HepG2 (cell line): ENCODE results near the gene USP34. TPM values are rescaled to one million over a fixed set of nuclear protein-coding genes. Genes with fewer than 3 reads are reported as not detected.

Experiments
- ATAC-seq: fragments of 200-7000 bp; cut with Tn5 transposase; 3 replicates; pipeline ENCODE4 v1.9.1; 2020; ENCODE audit warnings: mild to moderate bottlenecking, moderate library complexity
- BruUV-seq: library from RNA; stranded (reverse); fragments of 400-500 nt; replicated peaks from 2 replicates; lab custom pipeline; 2021; lab: Mats Ljungman, UMichigan
- CTCF ChIA-PET: fragments of 300-600 bp; formaldehyde crosslinking; extraction: SDS; loops from one replicate; lab custom pipeline; 2021; ENCODE audit warnings: low total read pairs, inconsistent platforms, low intra/inter-chr PET ratio; lab: Yijun Ruan, JAX
- POLR2A ChIA-PET: fragments of 350-600 bp; sonication (Branson Sonifier 250); formaldehyde crosslinking; loops from one replicate; lab custom pipeline; 2020; ENCODE audit warnings: antibody characterized with exemption, inconsistent platforms; lab: Yijun Ruan, JAX
- DNase-seq: peaks from one replicate; pipeline ENCODE4 v3.0.0-alpha.2; 2015; ENCODE audit warnings: low spot score
- FAIRE-seq: peaks from 3 replicates; lab custom pipeline; 2011; peaks lifted over from hg19 to GRCh38; lab: Jason Lieb, UNC
- H2AFZ ChIP-seq: one replicate; pipeline ENCODE4 v1.6.1; 2011; ENCODE audit warnings: low read length, inconsistent platforms
- H3K27ac ChIP-seq: fragments of 300-600 bp; 3 replicates; pipeline ENCODE4 v1.8.0; 2011; ENCODE audit warnings: mixed run types, mild to moderate bottlenecking, mixed read lengths, low read length, inconsistent platforms; ENCODE audit not compliant: insufficient read depth; ENCODE audit errors: extremely low read length
- H3K27me3 ChIP-seq, 2 experiments: fragments of 200-600 bp in 1 of 2; 2 replicates in 1 of 2; 3 replicates in 1 of 2; pipeline versions ENCODE4 v1.6.0 to v1.8.0; 2011; ENCODE audit warnings: low read length in 2 of 2, mild to moderate bottlenecking in 2 of 2, moderate library complexity in 2 of 2, inconsistent platforms in 1 of 2; ENCODE audit not compliant: insufficient read depth in 2 of 2, control insufficient read depth in 1 of 2
- H3K36me3 ChIP-seq, 2 experiments: fragments of 200-600 bp in 1 of 2; replicated peaks in 1 of 2; 2 replicates in 1 of 2; 3 replicates in 1 of 2; pipeline versions ENCODE4 v1.5.1 to v1.8.0; 2011; ENCODE audit warnings: low read length in 2 of 2, inconsistent platforms in 1 of 2; ENCODE audit not compliant: insufficient read depth in 2 of 2, control insufficient read depth in 1 of 2
- H3K4me1 ChIP-seq: 2 replicates; pipeline ENCODE4 v1.5.1; 2012; ENCODE audit warnings: low read length, inconsistent platforms; ENCODE audit not compliant: insufficient read depth
- H3K4me2 ChIP-seq: 2 replicates; pipeline ENCODE4 v1.6.0; 2011; ENCODE audit warnings: low read depth, low read length, inconsistent platforms
- H3K4me3 ChIP-seq, 3 experiments: fragments of 200-600 bp in 1 of 3; sonication (generic), shearing (Covaris generic) in 1 of 3; replicated peaks in 1 of 3; 2 replicates each; pipeline ENCODE4 v1.5.1; 2011 to 2016; ENCODE audit warnings: low read length in 3 of 3, inconsistent platforms in 2 of 3, low read depth in 2 of 3, mild to moderate bottlenecking in 2 of 3, control low read depth in 1 of 3, mixed read lengths in 1 of 3; ENCODE audit not compliant: insufficient read depth in 1 of 3
- H3K79me2 ChIP-seq: one replicate; pipeline ENCODE4 v1.6.1; 2011; ENCODE audit warnings: low read length, inconsistent platforms; ENCODE audit not compliant: insufficient read depth
- H3K9ac ChIP-seq: 2 replicates; pipeline ENCODE4 v1.6.0; 2011; ENCODE audit warnings: mild to moderate bottlenecking, low read depth, low read length, inconsistent platforms; ENCODE audit not compliant: insufficient read depth
- H3K9me3 ChIP-seq: 2 replicates; pipeline ENCODE4 v1.5.1; 2012; ENCODE audit warnings: mild to moderate bottlenecking, low read length
- H4K20me1 ChIP-seq: 2 replicates; pipeline ENCODE4 v1.6.0; 2011; ENCODE audit warnings: inconsistent platforms, mild to moderate bottlenecking, low read length, moderate library complexity; ENCODE audit not compliant: insufficient read depth
- FOXA3 ChIP-seq: IDR thresholded peaks from 2 replicates; pipeline ENCODE4 v1.6.1; 2016; ENCODE audit warnings: missing genetic modification reagents, missing compliant biosample characterization
- GATAD2A ChIP-seq: IDR thresholded peaks from 2 replicates; pipeline ENCODE4 v1.6.1; 2016
- NFYC ChIP-seq: IDR thresholded peaks from 2 replicates; pipeline ENCODE4 v1.6.1; 2016; ENCODE audit warnings: missing genetic modification reagents, missing compliant biosample characterization
- SSRP1 ChIP-seq: IDR thresholded peaks from 2 replicates; pipeline ENCODE4 v1.6.1; 2016; ENCODE audit warnings: control low read depth
- ZBTB8A ChIP-seq: sonication (generic); formaldehyde crosslinking; IDR thresholded peaks from 2 replicates; pipeline ENCODE4 v1.4.0; 2020; ENCODE audit warnings: mild to moderate bottlenecking, low read depth, missing genetic modification reagents, borderline replicate concordance
- ZC3H13 ChIP-seq: sonication (generic); formaldehyde crosslinking; IDR thresholded peaks from 2 replicates; pipeline ENCODE4 v1.8.1; 2023; ENCODE audit warnings: mild to moderate bottlenecking, missing genetic modification reagents, moderate library complexity
- ZNF816 ChIP-seq: sonication (generic); formaldehyde crosslinking; IDR thresholded peaks from 2 replicates; pipeline ENCODE4 v1.8.0; 2022; ENCODE audit warnings: missing genetic modification reagents, mild to moderate bottlenecking, borderline replicate concordance
- WGBS: methylation state at CpG from one replicate; pipeline ENCODE4 v1.1.6; 2017; ENCODE audit warnings: low lambda C conversion rate; 5-methylcytosine and 5-hydroxymethylcytosine counted together
- in situ Hi-C: cut with HindIII; loops from 2 replicates; pipeline ENCODE4 v1.10.0; 2017; ENCODE audit warnings: low pct_unique_long_range_greater_than_20kb; ENCODE audit not compliant: extremely low pct_ligation_motif_present
- intact Hi-C: fragments of 100-400 bp; cut with micrococcal nuclease; formaldehyde crosslinking; loops from one replicate; pipeline ENCODE4 v1.10.0; 2022; ENCODE audit not compliant: unreplicated experiment
- polyA plus RNA-seq, 8 experiments: library from polyadenylated mRNA; depleted of rRNA in 3 of 8; stranded (reverse) in 7 of 8; unstranded in 1 of 8; fragments of >200 nt; fragmentation: Illumina TruSeq in 4 of 8; extraction: Trizol in 4 of 8; gene quantifications; 2 replicates each; pipeline versions ENCODE4 v1.2.1 to v1.2.3, GENCODE V29; 2011 to 2016; ENCODE audit warnings: low read depth in 4 of 8, missing spikeins in 1 of 8, mixed read lengths in 1 of 8; ENCODE audit not compliant: insufficient read depth in 1 of 8
- total RNA-seq, 5 experiments: library from RNA; depleted of rRNA; stranded (reverse); fragments of >200 nt; fragmentation: Illumina TruSeq; extraction: Trizol; gene quantifications; 2 replicates each; pipeline ENCODE4 v1.2.3, GENCODE V29; 2016; ENCODE audit warnings: low read depth in 1 of 5
- TF ChIP-seq, protein P1 (sequence below), 2 experiments: fragments of 450-650 bp in 1 of 2; sonication (generic) in 1 of 2; formaldehyde crosslinking; IDR thresholded peaks; 2 replicates each; pipeline versions ENCODE4 v1.5.0 to v1.8.0; 2020 to 2022; ENCODE audit warnings: mild to moderate bottlenecking in 1 of 2, missing genetic modification reagents in 1 of 2
- TF ChIP-seq, protein P2 (sequence below): sonication (generic); formaldehyde crosslinking; IDR thresholded peaks from 2 replicates; pipeline ENCODE4 v1.5.1; 2020; ENCODE audit warnings: missing genetic modification reagents, mild to moderate bottlenecking, borderline replicate concordance
- TF ChIP-seq, protein P3 (sequence below): sonication (generic); formaldehyde crosslinking; IDR thresholded peaks from 2 replicates; pipeline ENCODE4 v1.4.0; 2020; ENCODE audit warnings: missing genetic modification reagents, borderline replicate concordance

Gene USP34
- total and polyA plus RNA-seq, 2 of the 13 experiments (the other 11 are each of a cell fraction or from before 2014, with no cell fraction given) = 99.2 to 100 TPM

GRCh38 chr2:61343141-61343540, 127.7 kb downstream of the USP34 start:
- CTCF ChIA-PET = no interaction called here
- ATAC-seq = no peak

DNA sequence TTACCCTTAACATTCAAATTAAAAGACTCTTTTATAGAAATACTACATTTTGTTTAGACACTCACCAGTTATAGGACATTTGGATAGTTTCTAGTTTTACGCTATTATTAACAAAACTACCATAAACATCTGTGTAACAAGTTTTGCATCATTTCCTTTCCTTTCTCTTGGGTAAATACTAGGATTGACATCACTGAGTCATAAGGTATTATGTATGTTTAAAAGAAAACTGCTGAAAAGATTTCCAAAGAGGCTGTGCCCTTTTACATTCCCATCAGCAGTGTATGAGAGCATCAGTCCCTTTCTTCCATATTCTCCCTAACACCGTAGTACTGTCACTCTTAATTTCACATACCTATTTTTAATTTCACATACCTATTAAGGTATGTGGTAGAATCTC, 130.6 kb downstream of the USP34 start:
- 99% methylated on average over 2 of the region's 2 CpGs for WGBS
- H4K20me1 ChIP-seq = no peaks in the 10 kb centered on the region
- POLR2A ChIA-PET = no interaction called here
- intact Hi-C loops (no loop called here), in situ Hi-C loops (no loop called here)
- H3K27ac ChIP-seq = no peak overlapping the region
- no peak overlapping the region for H2AFZ ChIP-seq
- FAIRE-seq (no peak), DNase-seq (no peak), ATAC-seq (no peak)
- H3K9me3 ChIP-seq = no peaks in the 10 kb centered on the region
- no peak overlapping the region for H3K9ac ChIP-seq
- H3K27me3 ChIP-seq = no peaks in the 10 kb centered on the region
- H3K36me3 ChIP-seq = peaks cover 25 to 73% of the 10 kb centered on the region in 2 experiments
- no peak overlapping the region for H3K4me3 ChIP-seq
- H3K79me2 ChIP-seq = no peaks in the 10 kb centered on the region
- no TSS peak for BruUV-seq
- H3K4me2 ChIP-seq = no peak overlapping the region
- TF ChIP-seq GATAD2A (CRISPR knock-in tag) = no peak; the same call in 1 of the 2 replicates
- TF ChIP-seq ZC3H13 (CRISPR knock-in tag) = no peak
- TF ChIP-seq, protein P1, sequence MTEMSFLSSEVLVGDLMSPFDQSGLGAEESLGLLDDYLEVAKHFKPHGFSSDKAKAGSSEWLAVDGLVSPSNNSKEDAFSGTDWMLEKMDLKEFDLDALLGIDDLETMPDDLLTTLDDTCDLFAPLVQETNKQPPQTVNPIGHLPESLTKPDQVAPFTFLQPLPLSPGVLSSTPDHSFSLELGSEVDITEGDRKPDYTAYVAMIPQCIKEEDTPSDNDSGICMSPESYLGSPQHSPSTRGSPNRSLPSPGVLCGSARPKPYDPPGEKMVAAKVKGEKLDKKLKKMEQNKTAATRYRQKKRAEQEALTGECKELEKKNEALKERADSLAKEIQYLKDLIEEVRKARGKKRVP (CRISPR knock-in tag; IDR thresholded peaks at IDR 0.05) = peak in 1 of 2 experiments; percentile 86; a peak in 2 of 4 replicates
- TF ChIP-seq FOXA3 (CRISPR knock-in tag) = peak; percentile 34; the same call in 1 of the 2 replicates
- TF ChIP-seq, protein P2, sequence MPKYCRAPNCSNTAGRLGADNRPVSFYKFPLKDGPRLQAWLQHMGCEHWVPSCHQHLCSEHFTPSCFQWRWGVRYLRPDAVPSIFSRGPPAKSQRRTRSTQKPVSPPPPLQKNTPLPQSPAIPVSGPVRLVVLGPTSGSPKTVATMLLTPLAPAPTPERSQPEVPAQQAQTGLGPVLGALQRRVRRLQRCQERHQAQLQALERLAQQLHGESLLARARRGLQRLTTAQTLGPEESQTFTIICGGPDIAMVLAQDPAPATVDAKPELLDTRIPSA (CRISPR knock-in tag) = no peak
- no peak for TF ChIP-seq ZNF816 (CRISPR knock-in tag)
- TF ChIP-seq, protein P3, sequence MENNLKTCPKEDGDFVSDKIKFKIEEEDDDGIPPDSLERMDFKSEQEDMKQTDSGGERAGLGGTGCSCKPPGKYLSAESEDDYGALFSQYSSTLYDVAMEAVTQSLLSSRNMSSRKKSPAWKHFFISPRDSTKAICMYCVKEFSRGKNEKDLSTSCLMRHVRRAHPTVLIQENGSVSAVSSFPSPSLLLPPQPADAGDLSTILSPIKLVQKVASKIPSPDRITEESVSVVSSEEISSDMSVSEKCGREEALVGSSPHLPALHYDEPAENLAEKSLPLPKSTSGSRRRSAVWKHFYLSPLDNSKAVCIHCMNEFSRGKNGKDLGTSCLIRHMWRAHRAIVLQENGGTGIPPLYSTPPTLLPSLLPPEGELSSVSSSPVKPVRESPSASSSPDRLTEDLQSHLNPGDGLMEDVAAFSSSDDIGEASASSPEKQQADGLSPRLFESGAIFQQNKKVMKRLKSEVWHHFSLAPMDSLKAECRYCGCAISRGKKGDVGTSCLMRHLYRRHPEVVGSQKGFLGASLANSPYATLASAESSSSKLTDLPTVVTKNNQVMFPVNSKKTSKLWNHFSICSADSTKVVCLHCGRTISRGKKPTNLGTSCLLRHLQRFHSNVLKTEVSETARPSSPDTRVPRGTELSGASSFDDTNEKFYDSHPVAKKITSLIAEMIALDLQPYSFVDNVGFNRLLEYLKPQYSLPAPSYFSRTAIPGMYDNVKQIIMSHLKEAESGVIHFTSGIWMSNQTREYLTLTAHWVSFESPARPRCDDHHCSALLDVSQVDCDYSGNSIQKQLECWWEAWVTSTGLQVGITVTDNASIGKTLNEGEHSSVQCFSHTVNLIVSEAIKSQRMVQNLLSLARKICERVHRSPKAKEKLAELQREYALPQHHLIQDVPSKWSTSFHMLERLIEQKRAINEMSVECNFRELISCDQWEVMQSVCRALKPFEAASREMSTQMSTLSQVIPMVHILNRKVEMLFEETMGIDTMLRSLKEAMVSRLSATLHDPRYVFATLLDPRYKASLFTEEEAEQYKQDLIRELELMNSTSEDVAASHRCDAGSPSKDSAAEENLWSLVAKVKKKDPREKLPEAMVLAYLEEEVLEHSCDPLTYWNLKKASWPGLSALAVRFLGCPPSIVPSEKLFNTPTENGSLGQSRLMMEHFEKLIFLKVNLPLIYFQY (CRISPR knock-in tag) = no peak
- no peaks in the 10 kb centered on the region for H3K4me1 ChIP-seq
- CTCF ChIA-PET = no interaction called here

More at GRCh38 chr2:61343141-61343540, 127.7 kb downstream of the USP34 start:
- Histone ChIP-seq H3K4me1 (no peaks in the 10 kb centered on the region), H3K79me2 (no peaks in the 10 kb centered on the region), H3K4me3 (no peak overlapping the region), H2AFZ (no peak overlapping the region), H3K9me3 (no peaks in the 10 kb centered on the region), H3K9ac (no peak overlapping the region), H3K4me2 (no peak overlapping the region), H3K36me3 (peaks cover 33 to 72% of the 10 kb centered on the region in 2 experiments), H3K27me3 (no peaks in the 10 kb centered on the region), H3K27ac (no peak overlapping the region), H4K20me1 (no peaks in the 10 kb centered on the region)
- intact Hi-C loops (no loop called here), in situ Hi-C loops (no loop called here)
- BruUV-seq = no TSS peak
- FAIRE-seq (no peak), DNase-seq (no peak)
- POLR2A ChIA-PET = no interaction called here
- TF ChIP-seq ZBTB8A (CRISPR knock-in tag) (no peak), NFYC (CRISPR knock-in tag) (no peak), SSRP1 (CRISPR knock-in tag) (no peak)
- 91% methylated on average over 1 of the region's 1 CpG for WGBS
